ENCODE results near the gene AP1G1. TPM values are rescaled to one million over a fixed set of nuclear protein-coding genes. Genes with fewer than 3 reads are reported as not detected.
"Not testable (repeated sequence)": the region's sequence is repeated elsewhere in the genome, so short reads cannot be mapped to it uniquely, and the experiment has no call there.

The AP1G1 gene
- total RNA-seq, 1 donor from 2014 or later = 116 TPM

DNA sequence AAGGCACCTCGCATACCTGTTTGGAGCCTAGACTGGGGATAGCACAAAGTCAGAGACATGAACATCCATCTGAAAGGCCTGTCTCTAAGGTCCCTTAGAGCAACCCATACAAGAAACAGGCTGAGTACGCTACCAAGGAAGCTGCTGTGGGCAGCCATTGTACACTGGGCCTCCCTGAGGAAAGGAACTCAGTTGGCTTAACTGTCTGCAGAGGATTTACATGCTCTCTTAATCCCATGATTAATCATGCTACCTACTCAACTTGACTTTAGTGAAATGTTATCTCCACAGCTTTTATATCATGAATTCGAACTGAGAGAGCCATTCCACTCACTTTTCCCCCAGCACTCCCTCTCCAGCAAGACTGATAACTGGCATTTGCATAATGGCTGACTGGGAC, 110.1 kb downstream of the AP1G1 start:
- intact Hi-C loops (cut with DNase I) = no loop called here
- DNase-seq (ENCODE audit: extremely low spot score in 2 of 2) = no peak
- TF ChIP-seq POLR2A (IDR thresholded peaks at IDR 0.05) (no peak), POLR2AphosphoS5 (IDR thresholded peaks at IDR 0.05; ENCODE audit: insufficient read depth in 1 of 2, low read depth in 1 of 2) (no peak)
- TF ChIP-seq, protein P1, sequence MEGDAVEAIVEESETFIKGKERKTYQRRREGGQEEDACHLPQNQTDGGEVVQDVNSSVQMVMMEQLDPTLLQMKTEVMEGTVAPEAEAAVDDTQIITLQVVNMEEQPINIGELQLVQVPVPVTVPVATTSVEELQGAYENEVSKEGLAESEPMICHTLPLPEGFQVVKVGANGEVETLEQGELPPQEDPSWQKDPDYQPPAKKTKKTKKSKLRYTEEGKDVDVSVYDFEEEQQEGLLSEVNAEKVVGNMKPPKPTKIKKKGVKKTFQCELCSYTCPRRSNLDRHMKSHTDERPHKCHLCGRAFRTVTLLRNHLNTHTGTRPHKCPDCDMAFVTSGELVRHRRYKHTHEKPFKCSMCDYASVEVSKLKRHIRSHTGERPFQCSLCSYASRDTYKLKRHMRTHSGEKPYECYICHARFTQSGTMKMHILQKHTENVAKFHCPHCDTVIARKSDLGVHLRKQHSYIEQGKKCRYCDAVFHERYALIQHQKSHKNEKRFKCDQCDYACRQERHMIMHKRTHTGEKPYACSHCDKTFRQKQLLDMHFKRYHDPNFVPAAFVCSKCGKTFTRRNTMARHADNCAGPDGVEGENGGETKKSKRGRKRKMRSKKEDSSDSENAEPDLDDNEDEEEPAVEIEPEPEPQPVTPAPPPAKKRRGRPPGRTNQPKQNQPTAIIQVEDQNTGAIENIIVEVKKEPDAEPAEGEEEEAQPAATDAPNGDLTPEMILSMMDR (IDR thresholded peaks at IDR 0.05) = no peak

DNA sequence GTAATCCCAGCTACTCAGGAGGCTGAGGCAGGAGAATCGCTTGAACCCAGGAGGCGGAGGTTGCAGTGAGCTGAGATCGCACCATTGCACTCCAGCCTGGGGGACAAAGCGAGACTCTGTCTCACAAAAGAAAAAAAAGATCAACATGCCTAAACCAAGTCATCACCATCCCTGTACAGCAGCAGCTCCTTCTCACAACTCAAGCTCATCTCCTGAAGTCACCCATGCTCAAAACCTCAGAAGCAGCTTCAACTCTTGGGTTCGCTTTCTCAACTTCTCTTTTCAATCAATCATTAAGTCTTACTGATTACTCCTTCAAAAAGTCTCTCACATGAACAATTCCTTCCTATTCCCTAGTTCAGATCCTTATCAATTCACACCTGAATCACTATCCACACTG, 115.5 kb downstream of the AP1G1 start:
- H3K27ac ChIP-seq = no peak overlapping the region

More for the DNA sequence above, 110.1 kb downstream of the AP1G1 start:
- no peaks in the 10 kb centered on the region for H3K4me1 ChIP-seq
- no peaks in the 10 kb centered on the region for H3K27me3 ChIP-seq
- no peaks in the 10 kb centered on the region for H3K9me3 ChIP-seq
- H3K4me3 ChIP-seq = no peak overlapping the region
- peaks cover 0 to 4% of the 10 kb centered on the region in 2 donors for H3K36me3 ChIP-seq
- no peak overlapping the region for H3K27ac ChIP-seq

DNA sequence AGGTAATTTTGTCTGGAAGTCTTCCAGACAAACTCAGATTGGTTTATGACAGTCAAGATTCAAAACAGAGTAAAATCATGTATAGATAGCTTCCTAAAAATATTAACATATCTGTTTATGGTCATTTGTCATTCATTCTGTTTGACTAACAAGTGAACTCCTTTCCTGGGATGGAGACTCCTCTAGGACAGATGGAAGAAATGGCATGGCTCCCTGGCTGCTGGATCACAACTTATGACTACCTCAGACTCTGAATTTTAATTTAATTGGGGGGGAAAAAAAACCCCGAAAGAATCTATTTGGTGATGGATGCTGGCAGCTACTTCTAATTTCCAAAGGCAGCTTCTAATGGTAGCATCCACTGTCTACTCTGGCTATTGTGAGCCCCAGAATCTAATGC, 118.7 kb downstream of the AP1G1 start:
- Histone ChIP-seq H3K4me1 (no peaks in the 10 kb centered on the region), H3K27me3 (no peaks in the 10 kb centered on the region), H3K36me3 (peaks cover 0 to 15% of the 10 kb centered on the region in 2 donors), H3K9me3 (no peaks in the 10 kb centered on the region), H3K4me3 (no peak overlapping the region), H3K27ac (no peak overlapping the region)
- intact Hi-C loops (cut with DNase I) = no loop called here
- DNase-seq (ENCODE audit: extremely low spot score in 2 of 2) = no peak
- no peak for TF ChIP-seq POLR2A (IDR thresholded peaks at IDR 0.05)
- no peak for TF ChIP-seq POLR2AphosphoS5 (IDR thresholded peaks at IDR 0.05; ENCODE audit: insufficient read depth in 1 of 2, low read depth in 1 of 2)
- TF ChIP-seq, protein P1 (IDR thresholded peaks at IDR 0.05) = no peak

More for the DNA sequence above, 115.5 kb downstream of the AP1G1 start:
- no peak for DNase-seq (ENCODE audit: extremely low spot score in 2 of 2)
- no peaks in the 10 kb centered on the region for H3K27me3 ChIP-seq
- intact Hi-C loops (cut with DNase I) = no loop called here
- no peak overlapping the region for H3K4me3 ChIP-seq
- no peaks in the 10 kb centered on the region for H3K4me1 ChIP-seq
- H3K9me3 ChIP-seq = no peaks in the 10 kb centered on the region
- no peak for TF ChIP-seq POLR2AphosphoS5 (IDR thresholded peaks at IDR 0.05; ENCODE audit: insufficient read depth in 1 of 2, low read depth in 1 of 2)
- TF ChIP-seq POLR2A (IDR thresholded peaks at IDR 0.05) = no peak
- TF ChIP-seq, protein P1 (IDR thresholded peaks at IDR 0.05) = no peak
- H3K36me3 ChIP-seq = peaks cover 0 to 15% of the 10 kb centered on the region in 2 donors

DNA sequence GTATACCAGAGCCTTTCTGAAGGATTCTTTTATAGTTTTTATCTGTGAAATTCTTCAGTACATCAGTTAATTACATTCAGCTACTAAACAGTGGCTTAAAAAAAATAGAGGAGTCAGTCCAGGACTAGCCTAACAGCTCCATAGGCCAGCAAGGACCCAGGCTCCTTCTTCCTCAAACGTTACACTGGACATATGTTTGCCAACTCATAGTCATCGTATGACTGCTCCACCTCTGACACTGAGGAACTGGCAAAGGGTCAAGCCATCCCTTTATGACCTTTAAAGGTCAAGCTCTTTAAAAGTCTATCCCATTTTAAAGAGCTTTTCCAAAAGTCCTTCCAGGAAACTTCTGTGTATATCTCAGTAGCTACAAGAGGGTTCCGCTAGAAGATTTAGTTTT, 120.8 kb downstream of the AP1G1 start:
- intact Hi-C loops (cut with DNase I) = no loop called here
- TF ChIP-seq POLR2A (IDR thresholded peaks at IDR 0.05) = no peak
- TF ChIP-seq, protein P1 (IDR thresholded peaks at IDR 0.05) = no peak
- TF ChIP-seq POLR2AphosphoS5 (IDR thresholded peaks at IDR 0.05; ENCODE audit: insufficient read depth in 1 of 2, low read depth in 1 of 2) = no peak
- Histone ChIP-seq H3K27ac (no peak overlapping the region), H3K9me3 (no peaks in the 10 kb centered on the region), H3K4me1 (no peaks in the 10 kb centered on the region), H3K4me3 (no peak overlapping the region), H3K36me3 (peaks cover 0 to 15% of the 10 kb centered on the region in 2 donors), H3K27me3 (no peaks in the 10 kb centered on the region)
- DNase-seq (ENCODE audit: extremely low spot score in 2 of 2) = no peak

DNA sequence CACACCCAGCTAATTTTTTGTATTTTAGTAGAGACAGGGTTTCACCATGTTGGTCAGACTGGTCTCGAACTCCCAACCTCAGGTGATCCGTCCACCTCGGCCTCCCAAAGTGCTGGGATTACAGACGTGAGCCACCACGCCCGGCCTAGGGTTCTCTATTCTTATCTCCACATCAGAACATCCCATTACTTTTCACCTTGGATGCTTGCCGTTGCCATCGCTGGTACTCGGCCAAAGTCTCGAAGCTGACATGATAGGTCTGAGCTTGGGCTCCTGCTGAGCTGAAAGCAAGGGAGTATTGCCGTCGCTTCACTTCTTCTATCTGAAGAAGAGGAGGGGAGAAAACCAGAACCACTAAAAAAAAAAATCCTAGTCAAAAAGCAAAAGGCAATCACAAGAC, 124.4 kb downstream of the AP1G1 start:
- H3K27me3 ChIP-seq; H3K4me3 ChIP-seq; H3K4me1 ChIP-seq; H3K36me3 ChIP-seq; DNase-seq (ENCODE audit: extremely low spot score in 2 of 2); intact Hi-C loops (cut with DNase I); H3K9me3 ChIP-seq; H3K27ac ChIP-seq: not testable (repeated sequence)
